ENCODE data around the gene OASL.

OASL gene

GRCh38 chr12:121018860-121019617, 20.0 kb downstream of the OASL start (continued):
- TF ChIP-seq ZNF302 (tag by site-specific recombination; IDR thresholded peaks at IDR 0.05; ENCODE audit: low read depth) (no peak), HOXC10 (CRISPR knock-in tag; IDR thresholded peaks at IDR 0.05) (no peak)

DNA sequence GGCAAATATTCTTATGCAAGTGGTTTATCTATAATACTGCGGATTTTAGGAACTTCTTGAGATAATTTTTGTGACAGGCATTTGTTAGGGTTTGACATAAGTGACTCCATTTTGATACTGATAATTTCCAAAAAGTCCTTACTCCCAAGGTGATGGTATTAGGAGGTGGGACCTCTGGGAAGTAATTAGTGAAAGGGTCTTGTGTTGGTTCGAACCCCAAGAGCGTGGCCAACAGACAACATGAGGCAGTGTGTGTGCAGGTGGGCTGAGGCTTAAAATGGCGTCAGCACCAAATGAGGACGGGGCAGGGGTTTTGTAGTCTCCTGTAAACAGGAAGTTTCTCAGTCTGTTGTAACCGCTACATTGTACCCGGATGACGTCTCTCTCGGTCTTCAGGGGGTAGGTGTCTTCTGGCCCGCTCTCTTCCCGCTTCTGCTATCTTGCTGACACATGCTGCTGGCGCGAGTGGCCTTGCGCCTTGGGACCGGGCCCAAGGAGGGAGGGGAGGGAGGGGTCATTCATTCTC, 21.0 kb downstream of the OASL start:
- POLR2A ChIA-PET = no interaction called here
- Histone ChIP-seq H3K4me3 (ENCODE audit: low read depth, low read length) (no peak overlapping the region), H3K4me1 (ENCODE audit: control insufficient read depth, insufficient read depth, low read length) (no peaks in the 10 kb centered on the region), H3K27ac (ENCODE audit: extremely low read depth, low read depth, low read length) (no peak overlapping the region), H3K36me3 (ENCODE audit: control insufficient read depth in 2 of 2, insufficient read depth in 1 of 2, low read length in 2 of 2) (peaks cover 0 to 7% of the 10 kb centered on the region in 2 experiments; a peak in 1 of 3 replicates), H3K9me3 (ENCODE audit: control insufficient read depth, insufficient read depth, low read depth, low read length) (no peaks in the 10 kb centered on the region)
- CTCF ChIA-PET = interaction anchor here (4.7 kb wide), 1 partner anchor 12 kb away, joined by 20 read pairs; no protein-coding TSS in a partner anchor
- TF ChIP-seq WT1 (tag by site-specific recombination; IDR thresholded peaks at IDR 0.05) (no peak), ZNF449 (tag by site-specific recombination; IDR thresholded peaks at IDR 0.05) (no peak), ZNF530 (tag by site-specific recombination; IDR thresholded peaks at IDR 0.05; ENCODE audit: low read depth) (no peak), ZNF366 (tag by site-specific recombination; conservative IDR thresholded peaks at IDR 0.05) (no peak), RBAK (tag by site-specific recombination; IDR thresholded peaks at IDR 0.05) (no peak), ZNF785 (tag by site-specific recombination; IDR thresholded peaks at IDR 0.05) (no peak), KLF9 (tag by site-specific recombination; IDR thresholded peaks at IDR 0.05; ENCODE audit: low read depth) (no peak), ZNF223 (tag by site-specific recombination; IDR thresholded peaks at IDR 0.05) (no peak), CTCF (tag by site-specific recombination; IDR thresholded peaks at IDR 0.05) (no peak), ZNF610 (tag by site-specific recombination; IDR thresholded peaks at IDR 0.05; ENCODE audit: borderline replicate concordance) (no peak), ZNF302 (tag by site-specific recombination; IDR thresholded peaks at IDR 0.05; ENCODE audit: low read depth) (no peak), ZSCAN4 (tag by site-specific recombination; IDR thresholded peaks at IDR 0.05) (no peak), ZNF48 (tag by site-specific recombination; IDR thresholded peaks at IDR 0.05) (no peak)
- TF ChIP-seq, protein P1, sequence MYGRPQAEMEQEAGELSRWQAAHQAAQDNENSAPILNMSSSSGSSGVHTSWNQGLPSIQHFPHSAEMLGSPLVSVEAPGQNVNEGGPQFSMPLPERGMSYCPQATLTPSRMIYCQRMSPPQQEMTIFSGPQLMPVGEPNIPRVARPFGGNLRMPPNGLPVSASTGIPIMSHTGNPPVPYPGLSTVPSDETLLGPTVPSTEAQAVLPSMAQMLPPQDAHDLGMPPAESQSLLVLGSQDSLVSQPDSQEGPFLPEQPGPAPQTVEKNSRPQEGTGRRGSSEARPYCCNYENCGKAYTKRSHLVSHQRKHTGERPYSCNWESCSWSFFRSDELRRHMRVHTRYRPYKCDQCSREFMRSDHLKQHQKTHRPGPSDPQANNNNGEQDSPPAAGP (tag by site-specific recombination; IDR thresholded peaks at IDR 0.05) = no peak
- TF ChIP-seq, protein P2, sequence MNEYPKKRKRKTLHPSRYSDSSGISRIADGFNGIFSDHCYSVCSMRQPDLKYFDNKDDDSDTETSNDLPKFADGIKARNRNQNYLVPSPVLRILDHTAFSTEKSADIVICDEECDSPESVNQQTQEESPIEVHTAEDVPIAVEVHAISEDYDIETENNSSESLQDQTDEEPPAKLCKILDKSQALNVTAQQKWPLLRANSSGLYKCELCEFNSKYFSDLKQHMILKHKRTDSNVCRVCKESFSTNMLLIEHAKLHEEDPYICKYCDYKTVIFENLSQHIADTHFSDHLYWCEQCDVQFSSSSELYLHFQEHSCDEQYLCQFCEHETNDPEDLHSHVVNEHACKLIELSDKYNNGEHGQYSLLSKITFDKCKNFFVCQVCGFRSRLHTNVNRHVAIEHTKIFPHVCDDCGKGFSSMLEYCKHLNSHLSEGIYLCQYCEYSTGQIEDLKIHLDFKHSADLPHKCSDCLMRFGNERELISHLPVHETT (tag by site-specific recombination; IDR thresholded peaks at IDR 0.05) = no peak

Data from HEK293 (cell line).